Measurements from ENCODE around the gene TNFSF9. TPM values are rescaled to one million over a fixed set of nuclear protein-coding genes. Genes with fewer than 3 reads are reported as not detected.
"Not testable (repeated sequence)": the region's sequence is repeated elsewhere in the genome, so short reads cannot be mapped to it uniquely, and the experiment has no call there.

Gene TNFSF9
- polyA plus RNA-seq, 3 donors = 0.21 to 0.55 TPM; not detected in 1

DNA sequence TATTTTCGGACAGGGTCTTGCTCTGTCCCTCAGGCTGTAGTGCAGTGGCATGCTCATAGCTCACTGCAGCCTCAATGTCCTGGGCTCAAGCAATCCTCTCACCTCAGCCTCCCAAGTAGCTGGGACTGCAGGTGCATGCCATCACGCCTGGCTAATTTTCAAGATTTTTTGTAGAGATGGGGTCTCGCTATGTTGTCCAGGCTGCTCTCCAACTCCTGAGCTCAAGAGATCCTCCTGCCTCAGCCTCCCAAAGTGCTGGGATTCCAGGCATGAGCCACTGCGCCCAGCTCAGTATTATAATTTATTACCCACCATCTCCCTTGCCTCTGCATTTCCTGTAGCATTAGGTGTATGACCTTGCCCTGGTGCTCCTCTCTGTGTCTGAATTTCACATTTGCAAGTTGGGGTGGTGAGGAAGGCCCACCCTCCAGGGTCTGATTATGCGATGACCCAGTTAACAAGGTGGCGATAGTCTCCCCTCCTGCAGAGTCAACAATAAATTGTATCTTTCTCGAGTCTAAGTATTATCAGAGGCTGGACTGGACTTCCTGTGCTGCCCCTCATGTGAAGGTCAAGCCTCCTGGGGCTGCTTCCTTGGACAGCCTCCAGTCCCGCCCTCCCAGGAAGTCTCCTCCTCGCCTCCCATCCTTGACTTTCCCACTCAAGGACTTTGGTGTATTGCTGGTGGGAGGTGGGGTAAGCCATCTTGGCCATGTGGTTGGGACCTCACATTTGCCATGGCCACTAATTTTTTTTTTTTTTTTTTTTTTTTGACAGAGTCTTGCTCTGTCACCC, 27.2 kb upstream of the TNFSF9 start:
- DNase-seq = no peak

DNA sequence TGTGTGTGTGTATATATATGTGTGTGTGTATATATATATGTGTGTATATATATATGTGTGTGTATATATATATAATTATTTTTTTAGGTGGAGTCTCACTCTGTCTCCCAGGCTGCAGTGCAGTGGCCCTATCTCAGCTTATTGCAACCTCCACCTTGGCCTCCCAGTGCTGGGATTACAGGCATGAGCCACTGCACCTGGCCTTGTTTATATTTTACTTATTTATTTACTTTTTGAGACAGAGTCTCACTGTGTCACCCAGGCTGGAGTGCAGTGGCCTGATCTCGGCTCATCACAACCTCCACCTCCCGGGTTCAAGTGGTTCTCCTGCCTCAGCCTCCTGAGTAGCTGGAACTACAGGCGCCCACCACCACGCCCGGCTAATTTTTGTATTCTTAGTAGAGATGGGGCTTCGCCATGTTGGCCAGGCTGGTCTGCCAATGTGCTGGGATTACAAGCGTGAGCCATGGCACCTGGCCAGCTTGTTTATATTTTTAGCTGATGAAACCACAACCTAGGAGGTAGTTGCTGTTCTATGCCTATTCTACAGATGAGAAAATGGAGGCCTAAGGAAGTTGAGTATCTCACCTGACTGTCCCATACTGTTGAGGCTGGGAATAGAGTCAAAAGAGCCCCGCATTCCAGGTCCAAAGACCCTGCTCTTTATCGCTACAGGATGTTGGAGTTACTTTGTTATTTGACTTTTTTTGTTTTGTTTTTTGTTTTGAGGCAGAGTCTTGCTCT, 22.6 kb upstream of the TNFSF9 start:
- DNase-seq = not testable (repeated sequence)

DNA sequence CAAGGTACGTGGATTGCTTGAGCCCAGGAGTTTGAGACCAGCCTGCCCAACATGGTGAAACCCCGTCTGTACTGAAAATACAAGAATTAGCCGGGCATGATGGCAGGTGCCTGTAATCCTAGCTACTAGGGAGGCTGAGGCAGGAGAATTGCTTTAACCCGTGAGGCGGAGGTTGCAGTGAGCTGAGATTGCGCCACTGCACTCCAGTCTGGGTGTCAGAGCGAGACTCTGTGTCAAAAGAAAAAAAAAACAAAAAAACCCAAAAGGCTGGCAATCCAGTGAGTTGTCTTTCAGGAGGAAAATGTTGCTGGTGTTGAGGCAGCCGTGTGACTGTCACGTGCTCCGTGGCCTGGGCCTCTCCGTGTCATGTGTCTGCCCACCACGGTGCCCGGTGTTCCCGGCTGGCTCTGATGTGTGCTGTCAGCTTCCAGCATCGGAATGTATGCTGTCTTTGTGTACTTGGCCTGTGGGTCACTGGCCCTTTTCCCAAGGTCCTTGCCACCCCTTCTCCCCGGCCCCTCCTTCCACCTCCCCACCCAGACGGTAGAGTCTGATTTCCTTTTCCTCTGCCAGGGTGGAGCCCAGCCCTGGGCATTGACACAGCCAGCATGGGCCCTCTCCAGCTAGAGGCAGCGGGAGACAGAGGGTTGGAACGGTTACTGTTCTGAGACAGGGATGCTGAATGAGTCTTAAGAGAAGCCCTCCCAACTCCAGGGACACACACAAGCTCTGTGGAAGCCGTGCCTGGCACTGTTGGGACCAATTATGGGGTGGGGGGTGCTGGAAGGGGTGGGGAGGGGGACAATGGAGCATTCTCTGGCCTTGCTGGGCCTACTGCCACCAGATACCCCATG, 21.5 kb upstream of the TNFSF9 start:
- no peak for DNase-seq

DNA sequence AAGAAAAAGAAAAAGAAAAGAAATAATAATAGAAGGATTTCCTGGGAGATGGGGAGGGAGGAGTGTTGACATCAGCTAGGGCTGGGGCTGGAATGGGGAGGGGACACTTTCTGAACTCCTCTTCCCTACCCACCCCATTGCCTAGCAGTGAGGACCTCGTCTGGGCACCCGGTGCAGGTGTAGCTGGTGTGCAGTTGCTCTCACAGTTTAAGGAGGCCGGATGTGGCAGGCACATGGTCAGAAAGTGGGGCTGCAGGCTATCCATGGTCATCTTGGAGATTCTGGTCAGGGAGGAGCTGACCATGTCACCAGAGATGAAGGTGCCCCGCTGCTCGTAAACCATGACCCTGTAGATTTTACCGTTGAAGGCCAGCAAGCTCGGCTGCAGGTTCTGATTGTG, 20.2 kb upstream of the TNFSF9 start:
- DNase-seq = no peak

DNA sequence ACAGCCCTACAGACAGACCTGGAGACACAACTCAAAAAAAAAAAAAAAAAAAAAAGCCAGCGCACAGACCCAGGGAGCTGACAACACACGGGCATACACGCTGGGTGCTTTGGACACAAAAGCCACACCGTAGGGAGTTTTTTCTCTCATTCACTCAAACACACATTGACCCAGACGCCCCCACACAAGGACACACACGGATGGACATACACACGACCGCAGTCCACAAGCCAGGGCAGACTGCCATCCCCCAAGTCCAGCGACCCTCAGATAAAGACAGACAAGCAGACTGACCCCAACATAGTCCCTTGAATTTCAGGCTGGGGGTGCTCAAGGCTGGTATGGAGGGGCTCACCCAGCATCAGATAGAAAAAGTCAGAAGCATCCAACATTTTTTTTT, 16.7 kb upstream of the TNFSF9 start:
- DNase-seq = no peak

DNA sequence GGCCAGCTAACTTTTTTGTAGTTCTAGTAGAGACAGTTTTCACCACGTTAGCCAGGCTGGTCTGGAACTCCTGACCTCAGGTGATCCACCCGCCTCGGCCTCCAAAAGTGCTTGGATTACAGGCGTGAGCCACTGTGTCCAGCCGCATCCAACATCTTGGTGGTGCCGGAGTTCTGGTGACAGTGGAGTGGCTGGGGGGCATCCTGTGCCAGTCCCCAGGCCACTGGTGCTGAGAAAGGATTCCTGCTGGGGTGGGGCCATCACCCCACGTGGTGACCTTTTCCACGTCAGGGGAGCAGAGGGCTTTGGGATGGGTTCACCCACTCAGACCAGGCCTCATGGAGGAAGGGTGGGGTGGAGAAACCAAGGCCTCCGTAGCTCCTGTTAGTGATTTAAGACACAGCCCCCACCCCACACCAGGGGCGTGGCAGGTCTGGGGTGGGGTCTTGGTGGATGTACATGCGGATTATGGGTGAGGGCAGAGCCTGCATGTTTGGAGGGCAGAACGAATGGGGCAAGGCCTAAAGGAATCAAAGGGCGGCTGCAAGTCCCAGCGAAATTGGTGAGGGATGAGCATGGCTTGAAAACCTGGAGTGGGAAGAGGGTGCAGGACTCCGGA, 15.8 kb upstream of the TNFSF9 start:
- no peak for DNase-seq

DNA sequence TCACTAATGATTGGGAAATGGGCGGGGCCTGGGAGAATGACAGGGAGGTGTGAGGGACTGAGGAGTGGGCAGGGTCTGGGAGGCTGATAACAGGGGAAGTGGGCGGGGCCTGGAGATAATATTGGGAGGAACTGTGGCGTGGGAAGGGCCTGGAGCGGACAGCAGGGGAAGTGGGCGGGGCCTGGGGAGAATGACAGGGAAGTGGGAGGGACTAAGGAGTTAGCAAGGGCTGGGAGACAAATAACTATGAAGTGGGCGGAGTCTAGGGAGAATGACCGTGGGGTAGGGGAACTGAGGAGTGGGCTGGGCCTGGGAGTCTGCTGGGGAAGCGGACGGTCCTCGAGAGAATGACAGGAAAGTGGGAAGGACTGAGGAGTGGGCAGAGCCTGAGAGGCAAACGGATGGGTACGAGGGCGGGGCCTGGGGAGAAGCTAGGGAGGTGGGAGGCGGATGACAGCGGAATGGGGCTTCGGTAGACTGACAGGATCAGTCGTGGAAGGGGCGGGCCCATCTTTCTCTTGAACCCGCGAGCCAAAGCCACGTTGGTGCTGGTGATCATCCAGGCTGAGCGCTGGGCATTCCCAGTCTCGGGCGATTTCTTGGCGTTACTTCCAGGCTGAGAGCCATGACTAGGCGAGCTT, 14.7 kb upstream of the TNFSF9 start:
- peak; percentile 87 for DNase-seq

DNA sequence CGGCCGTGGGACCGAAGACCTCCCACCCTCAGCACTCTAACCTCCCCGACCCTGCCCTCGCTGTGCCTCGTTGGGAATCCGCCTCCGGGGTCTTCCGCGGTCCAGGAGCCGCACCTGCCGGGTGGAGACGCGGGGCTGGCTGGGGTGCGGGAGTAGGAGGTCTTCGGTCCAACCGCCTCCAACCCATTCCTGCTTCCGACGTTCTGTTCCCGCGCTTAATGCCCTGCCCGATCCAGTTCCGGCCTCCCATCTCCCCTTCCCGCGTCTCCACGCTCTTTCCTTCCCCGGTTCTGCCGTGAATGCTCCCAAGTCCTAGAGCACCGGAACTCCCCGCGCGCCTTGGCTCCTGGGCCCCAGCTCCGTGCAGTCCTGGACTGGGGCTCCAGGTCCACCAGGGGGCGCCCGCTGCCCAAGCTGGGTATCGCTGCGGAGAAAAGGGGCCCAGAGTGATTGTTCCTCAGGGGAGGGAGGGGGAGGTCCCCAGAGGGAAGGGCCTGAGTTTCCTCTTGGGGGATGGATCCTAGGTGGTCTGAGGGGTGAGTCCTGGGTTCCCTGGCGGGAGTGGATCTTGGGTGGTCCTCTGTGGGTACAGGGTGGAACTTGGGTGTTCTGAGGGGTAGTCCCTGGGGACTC, 14.1 kb upstream of the TNFSF9 start:
- DNase-seq = peak; percentile 86

DNA sequence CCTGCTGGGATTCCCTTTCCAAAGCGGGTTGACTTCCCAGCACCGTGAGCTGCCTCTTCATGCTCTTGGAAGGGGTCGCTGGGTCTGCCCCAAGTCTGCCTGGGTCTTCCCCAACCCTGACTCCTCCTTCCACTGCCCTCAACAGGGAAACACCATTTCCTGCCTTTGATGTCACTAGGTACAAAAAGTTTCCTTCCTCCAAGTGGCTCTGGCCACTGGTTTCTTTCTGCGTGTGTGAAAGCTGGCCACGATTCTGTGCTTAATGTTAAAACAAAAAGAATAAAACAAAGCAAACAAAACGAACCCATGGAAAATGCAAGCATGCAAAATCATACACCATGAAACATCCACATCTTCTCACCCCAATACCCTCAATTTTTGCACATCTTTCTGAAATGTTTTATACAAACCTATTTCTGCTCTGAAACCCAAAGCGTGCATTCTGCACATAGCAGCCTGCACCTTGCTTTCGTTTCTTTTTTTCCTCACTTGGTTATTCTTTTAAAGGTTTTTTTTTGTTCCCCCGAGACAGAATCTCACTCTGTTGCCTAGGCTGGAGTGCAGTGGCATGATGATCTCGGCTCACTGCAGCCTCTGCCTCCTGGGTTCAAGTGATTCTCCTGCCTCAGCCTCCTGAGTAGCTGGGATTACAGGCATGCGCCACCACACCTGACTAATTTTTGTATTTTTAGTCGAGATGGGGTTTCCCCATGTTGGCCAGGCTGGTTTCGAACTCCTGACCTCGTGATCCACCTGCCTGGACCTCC, 12.5 kb upstream of the TNFSF9 start:
- no peak for DNase-seq

DNA sequence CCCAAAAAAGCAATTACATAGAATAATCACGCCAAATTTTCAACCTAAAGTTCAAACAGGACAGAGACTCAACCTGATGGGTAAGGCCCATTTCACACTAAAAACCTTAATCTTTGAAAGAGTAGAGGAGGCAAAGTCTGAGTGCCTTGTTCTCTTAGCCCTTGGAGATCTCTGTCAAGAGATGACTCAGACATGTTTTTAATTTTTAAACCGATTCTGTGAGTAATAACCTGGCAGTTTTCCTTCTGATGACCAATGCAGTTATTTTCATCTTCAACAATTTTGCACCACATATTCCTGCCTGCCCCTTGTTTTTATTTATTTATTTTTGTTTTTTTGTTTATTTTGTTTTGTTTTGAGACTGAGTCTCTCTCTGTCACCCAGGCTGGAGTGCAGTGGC, 11.5 kb upstream of the TNFSF9 start:
- DNase-seq = no peak

DNA sequence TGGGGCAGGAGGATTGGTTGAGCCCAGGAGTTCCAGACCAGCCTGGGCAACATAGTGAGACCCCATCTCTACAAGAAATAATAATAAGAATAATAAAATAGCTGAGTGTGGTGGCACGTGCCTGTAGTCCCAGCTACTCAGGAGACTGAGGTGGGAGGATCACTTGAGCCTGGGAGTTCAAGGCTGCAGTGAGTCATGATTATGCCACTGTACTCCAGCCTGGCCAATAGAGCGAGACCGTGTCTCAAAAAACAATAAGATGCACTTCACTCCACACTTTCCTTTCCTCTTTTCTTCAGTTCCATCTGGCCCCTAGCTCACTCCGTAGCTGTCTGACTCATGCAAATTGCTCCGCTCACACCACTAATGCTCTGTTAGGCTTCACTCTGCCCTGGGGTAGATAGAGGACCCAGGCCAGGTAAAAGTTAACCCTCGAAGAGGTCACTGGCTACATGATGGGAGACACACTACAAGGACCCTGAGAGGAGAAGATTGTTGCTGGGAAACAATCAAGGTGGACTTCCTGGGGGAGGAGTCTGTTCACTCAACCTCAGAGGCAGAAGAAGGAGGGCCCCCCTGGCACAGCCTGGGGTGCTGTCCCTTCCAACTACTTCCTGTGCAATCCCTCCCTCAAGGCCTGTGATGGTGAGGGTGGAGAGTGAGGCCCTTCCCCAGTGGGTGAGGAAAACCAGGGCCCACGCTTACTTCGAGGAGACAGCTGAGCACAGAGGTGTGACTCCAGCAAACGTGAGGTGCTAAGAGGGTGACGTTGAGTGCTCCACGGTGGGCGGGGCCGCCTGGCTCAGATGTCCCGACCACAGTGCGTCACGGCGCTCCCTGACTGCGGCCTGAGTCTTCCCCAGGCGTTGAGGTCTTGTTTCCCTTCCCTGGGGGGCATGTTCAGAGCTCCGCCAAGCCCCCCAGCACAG, 8.8 kb upstream of the TNFSF9 start:
- DNase-seq = no peak

DNA sequence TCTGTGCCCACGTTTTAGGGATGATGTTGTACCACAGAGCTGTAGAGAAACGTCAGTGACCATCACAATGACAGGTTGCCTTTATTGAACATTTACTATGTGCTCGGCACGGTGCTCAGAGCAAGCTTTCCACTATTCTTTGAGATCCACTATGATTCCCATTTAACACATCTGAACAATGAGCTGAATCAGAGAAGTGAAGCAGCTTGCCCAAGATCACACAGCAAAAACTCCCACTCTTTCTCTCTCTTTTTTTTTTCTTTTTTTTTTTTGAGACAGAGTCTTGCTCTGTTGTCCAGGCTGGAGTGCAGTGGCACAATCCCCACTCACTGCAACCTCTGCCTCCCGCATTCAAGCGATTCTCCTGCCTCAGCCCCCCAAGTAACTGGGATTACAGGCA, 8.1 kb upstream of the TNFSF9 start:
- DNase-seq = no peak

DNA sequence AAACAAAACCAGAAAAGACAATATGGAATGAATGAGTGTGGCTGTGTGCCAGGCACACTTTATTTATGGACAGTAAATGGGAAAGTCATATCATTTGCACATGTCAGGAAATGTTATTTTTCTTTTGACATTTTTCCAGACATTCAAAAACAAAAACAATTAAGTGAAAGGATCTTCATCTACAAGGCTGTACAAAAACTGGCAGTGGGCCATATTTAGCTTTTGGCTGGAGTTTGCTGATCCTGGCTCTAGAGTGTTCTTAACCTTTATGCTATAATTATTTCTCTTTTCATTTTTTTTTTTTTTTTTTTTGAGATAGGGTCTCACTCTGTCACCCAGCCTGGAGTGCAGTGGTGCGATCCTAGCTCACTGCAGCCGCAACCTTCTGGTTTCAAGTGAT, 6.5 kb upstream of the TNFSF9 start:
- no peak for DNase-seq

DNA sequence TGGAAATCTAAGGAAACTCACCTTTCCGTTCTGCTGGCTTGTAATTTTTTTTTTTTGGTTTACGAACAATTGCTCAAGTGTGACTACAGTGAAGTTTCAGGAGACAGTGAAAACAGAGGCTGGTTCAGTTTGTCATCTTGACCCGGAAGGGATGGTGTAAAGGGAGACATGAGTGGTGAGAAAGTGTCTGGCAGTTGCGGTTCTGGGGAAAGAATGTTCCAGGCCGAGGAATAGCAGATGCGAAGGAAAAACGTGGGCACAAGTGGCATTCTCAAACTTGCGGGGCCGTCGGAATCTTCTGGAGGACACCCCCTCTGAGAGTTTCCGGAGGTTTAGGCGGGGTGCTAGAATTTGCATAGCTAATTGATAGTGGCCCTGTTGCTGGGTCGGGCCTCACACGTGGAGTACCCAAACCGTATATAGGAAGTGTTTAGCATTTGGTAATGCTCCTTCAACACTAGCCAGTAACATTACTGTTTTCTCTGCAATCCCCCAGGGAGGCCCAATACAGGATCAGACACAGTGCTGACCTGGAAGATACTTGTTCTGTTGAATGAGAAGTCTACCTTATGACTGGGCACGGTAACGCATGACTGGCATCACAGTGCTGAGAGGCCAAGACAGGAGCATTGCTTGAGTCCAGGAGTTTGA, 2.8 kb upstream of the TNFSF9 start:
- DNase-seq = no peak

DNA sequence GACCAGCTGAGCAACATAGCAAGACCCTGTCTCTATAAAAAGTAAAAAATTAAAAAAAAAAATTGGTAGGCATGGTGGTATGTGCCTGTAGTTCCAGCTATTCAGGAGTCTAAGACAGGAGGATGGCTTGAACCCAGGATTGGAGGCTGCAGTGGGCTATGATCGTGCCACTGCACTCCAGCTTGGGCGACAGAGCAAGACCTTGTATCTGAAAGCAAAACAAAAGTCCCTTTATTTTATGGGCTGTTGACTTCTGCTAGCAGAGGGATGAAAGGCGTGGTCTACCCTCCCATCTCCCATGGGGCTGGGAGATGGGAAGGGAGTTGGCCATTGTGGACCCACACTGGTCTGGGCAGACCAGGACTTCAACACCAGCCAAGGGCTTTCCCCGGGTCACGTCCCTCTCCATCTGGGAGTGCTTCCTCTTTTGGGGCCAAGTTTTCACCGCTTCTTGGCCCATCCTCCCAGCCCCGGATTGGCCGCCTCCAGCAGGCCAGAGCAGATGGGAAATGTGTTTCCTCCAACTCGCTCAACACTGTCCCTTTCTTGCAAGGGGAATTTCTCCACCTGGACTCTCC, 2.2 kb upstream of the TNFSF9 start:
- no peak for DNase-seq

DNA sequence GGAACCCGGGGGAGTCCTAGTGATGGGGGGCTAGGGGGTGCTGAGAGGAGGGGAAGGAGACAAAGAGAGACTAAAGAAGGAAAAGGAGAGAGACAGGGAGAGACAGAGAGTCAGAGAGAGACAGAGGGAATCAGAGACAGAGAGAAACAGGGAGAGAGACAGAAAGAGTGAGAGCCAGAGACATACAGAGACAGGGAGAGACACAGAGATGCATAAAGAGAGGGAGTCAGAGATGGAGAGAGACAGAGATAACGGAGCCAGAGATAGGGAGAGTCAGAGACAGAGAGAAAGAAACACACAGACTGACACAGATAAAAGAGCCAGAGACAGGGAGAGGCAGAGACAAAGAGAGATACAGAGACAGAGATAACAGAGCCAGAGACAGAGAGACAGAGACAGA, 1.5 kb upstream of the TNFSF9 start:
- DNase-seq = no peak

DNA sequence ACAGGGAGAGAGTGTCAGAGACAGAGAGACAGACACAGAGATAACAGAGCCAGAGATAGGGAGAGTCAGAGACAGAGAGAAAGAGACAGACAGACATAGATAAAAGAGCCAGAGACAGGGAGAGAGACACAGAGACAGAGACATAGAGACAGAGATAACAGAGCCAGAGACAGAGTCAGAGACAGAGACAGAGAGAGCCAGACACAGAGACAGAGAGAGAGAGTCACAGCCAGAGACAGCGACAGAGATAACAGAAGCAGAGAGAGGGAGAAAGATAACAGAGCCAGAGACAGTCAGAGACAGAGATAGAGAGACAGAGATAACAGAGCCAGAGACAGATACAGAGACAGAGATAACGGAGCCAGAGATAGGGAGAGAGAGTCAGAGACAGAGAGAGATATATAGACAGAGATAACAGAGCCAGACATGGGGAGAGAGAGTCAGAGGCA, 865 bp upstream of the TNFSF9 start:
- no peak for DNase-seq
